GM19025 (cell line): ENCODE data around the gene NOPCHAP1.

Experiments
- ATAC-seq: cut with Tn5 transposase; IDR thresholded peaks from one replicate; pipeline ENCODE4 v1.9.1; 2021; ENCODE audit warnings: mild to moderate bottlenecking, low read depth, moderate library complexity; ENCODE audit not compliant: unreplicated experiment

Gene NOPCHAP1

GRCh38 chr12:105015543-105015942 is 29.4 kb downstream of the NOPCHAP1 start:
- ATAC-seq = no peak

- ATAC-seq = no peak
Observed at GRCh38 chr12:105018012-105018411, 31.9 kb downstream of the NOPCHAP1 start.

GRCh38 chr12:105018776-105019175 is 32.7 kb downstream of the NOPCHAP1 start:
- ATAC-seq = no peak

- no peak for ATAC-seq
Observed at GRCh38 chr12:105020241-105020962, 34.3 kb downstream of the NOPCHAP1 start.

GRCh38 chr12:105024928-105025327 is 38.8 kb downstream of the NOPCHAP1 start:
- no peak for ATAC-seq

- ATAC-seq = no peak
Observed at GRCh38 chr12:105025890-105026289, 39.8 kb downstream of the NOPCHAP1 start.

- no peak for ATAC-seq
Observed at GRCh38 chr12:105026411-105026810, 40.3 kb downstream of the NOPCHAP1 start.

GRCh38 chr12:105030820-105031807 is 45.0 kb downstream of the NOPCHAP1 start:
- ATAC-seq = peak; percentile 88

- ATAC-seq = no peak
Observed at GRCh38 chr12:105032703-105033357, 46.7 kb downstream of the NOPCHAP1 start.

- ATAC-seq = no peak
Observed at GRCh38 chr12:105033851-105034250, 47.7 kb downstream of the NOPCHAP1 start.
